HL-60 (cell line): ENCODE data around the gene HCRTR1.

Experiments used
- POLR2AphosphoS5 ChIP-seq: IDR thresholded peaks from 2 replicates; pipeline ENCODE4 v1.6.1; 2012; ENCODE audit warnings: low read depth
- TF ChIP-seq, protein P1 (sequence below): IDR thresholded peaks from one replicate; pipeline ENCODE4 v1.5.1; 2011; ENCODE audit warnings: low read length, control low read depth, inconsistent platforms; ENCODE audit not compliant: insufficient read depth

DNA sequence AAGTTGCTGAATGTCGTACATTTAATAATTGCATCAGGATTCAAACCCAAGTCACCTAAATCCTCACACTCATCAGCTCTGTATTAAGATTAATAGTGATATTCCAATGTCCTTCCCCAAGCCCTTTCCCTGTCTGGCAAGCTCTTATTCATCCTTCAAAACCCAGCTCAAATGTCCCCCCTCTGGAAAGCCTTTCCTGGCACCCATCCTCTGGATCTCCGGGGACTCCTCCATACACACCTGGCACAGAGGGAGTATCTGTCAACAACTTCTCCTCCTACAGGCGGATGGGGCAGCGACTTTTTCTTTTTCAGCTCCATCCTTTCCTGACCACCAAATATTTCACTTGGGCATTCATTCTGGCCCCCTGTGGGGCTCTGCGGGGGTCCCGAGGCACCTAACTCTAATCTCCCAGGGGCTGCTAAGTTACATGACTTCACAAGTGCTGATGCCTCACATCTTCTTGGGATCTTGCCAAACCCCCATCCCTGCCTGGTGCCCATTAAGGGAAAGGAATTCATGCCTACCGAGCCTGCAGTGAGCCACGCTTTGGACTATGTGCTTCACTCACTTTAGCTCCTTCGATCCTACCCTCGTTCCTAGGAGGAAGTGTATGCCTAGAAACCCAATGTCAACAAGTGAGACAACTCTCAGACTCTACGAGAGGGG lies 25.9 kb upstream of the HCRTR1 start:
- TF ChIP-seq POLR2AphosphoS5 = no peak
- TF ChIP-seq, protein P1, sequence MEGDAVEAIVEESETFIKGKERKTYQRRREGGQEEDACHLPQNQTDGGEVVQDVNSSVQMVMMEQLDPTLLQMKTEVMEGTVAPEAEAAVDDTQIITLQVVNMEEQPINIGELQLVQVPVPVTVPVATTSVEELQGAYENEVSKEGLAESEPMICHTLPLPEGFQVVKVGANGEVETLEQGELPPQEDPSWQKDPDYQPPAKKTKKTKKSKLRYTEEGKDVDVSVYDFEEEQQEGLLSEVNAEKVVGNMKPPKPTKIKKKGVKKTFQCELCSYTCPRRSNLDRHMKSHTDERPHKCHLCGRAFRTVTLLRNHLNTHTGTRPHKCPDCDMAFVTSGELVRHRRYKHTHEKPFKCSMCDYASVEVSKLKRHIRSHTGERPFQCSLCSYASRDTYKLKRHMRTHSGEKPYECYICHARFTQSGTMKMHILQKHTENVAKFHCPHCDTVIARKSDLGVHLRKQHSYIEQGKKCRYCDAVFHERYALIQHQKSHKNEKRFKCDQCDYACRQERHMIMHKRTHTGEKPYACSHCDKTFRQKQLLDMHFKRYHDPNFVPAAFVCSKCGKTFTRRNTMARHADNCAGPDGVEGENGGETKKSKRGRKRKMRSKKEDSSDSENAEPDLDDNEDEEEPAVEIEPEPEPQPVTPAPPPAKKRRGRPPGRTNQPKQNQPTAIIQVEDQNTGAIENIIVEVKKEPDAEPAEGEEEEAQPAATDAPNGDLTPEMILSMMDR = no peak
